HG03175 (cell line): ENCODE results near the gene SEC14L3.

Experiments used
- ATAC-seq: cut with Tn5 transposase; IDR thresholded peaks from one replicate; pipeline ENCODE4 v1.9.1; 2021; ENCODE audit warnings: mild to moderate bottlenecking, moderate library complexity; ENCODE audit not compliant: unreplicated experiment

The SEC14L3 gene

GRCh38 chr22:30445438-30446145 is 26.2 kb downstream of the SEC14L3 start:
- ATAC-seq, result no peak

GRCh38 chr22:30444632-30445437 is 27.0 kb downstream of the SEC14L3 start:
- no peak for ATAC-seq

- no peak for ATAC-seq
Observed at GRCh38 chr22:30441088-30441487, 30.7 kb downstream of the SEC14L3 start.

- ATAC-seq, result no peak
Observed at GRCh38 chr22:30439836-30440235, 32.0 kb downstream of the SEC14L3 start.

GRCh38 chr22:30439226-30439625 is 32.6 kb downstream of the SEC14L3 start:
- ATAC-seq, result no peak

- no peak for ATAC-seq
Observed at GRCh38 chr22:30438559-30438958, 33.3 kb downstream of the SEC14L3 start.

- ATAC-seq, result no peak
Observed at GRCh38 chr22:30436196-30436595, 35.6 kb downstream of the SEC14L3 start.

GRCh38 chr22:30435674-30436126 is 36.1 kb downstream of the SEC14L3 start:
- no peak for ATAC-seq

- ATAC-seq, result no peak
Observed at GRCh38 chr22:30434843-30435242, 37.0 kb downstream of the SEC14L3 start.

GRCh38 chr22:30433773-30434172 is 38.0 kb downstream of the SEC14L3 start:
- ATAC-seq, result no peak

GRCh38 chr22:30433227-30433626 is 38.6 kb downstream of the SEC14L3 start:
- ATAC-seq, result no peak

- no peak for ATAC-seq
Observed at GRCh38 chr22:30432520-30432919, 39.3 kb downstream of the SEC14L3 start.

- no peak for ATAC-seq
Observed at GRCh38 chr22:30432096-30432495, 39.7 kb downstream of the SEC14L3 start.

GRCh38 chr22:30430933-30431332 is 40.9 kb downstream of the SEC14L3 start:
- no peak for ATAC-seq

- ATAC-seq, result no peak
Observed at GRCh38 chr22:30429887-30430286, 41.9 kb downstream of the SEC14L3 start.

GRCh38 chr22:30427871-30428270 is 43.9 kb downstream of the SEC14L3 start:
- no peak for ATAC-seq

- ATAC-seq, result no peak
Observed at GRCh38 chr22:30426388-30427353, 45.1 kb downstream of the SEC14L3 start.

GRCh38 chr22:30425616-30426387 is 46.0 kb downstream of the SEC14L3 start, which contains the start of gene MTFP1:
TSS of gene MTFP1 (plus strand) at chr22:30425768. CDS start at chr22:30425880, 112 bp downstream.
- ATAC-seq, result no peak

- no peak for ATAC-seq
Observed at GRCh38 chr22:30425327-30425615, 46.5 kb downstream of the SEC14L3 start.
